IMR-90 (cell line): ENCODE results near the gene JPT2. TPM values are rescaled to one million over a fixed set of nuclear protein-coding genes. Genes with fewer than 3 reads are reported as not detected.
A peak's percentile ranks its signal among the peaks of the same experiment; 100 is the strongest.

Experiments
- ATAC-seq: fragments of 200-7000 bp; cut with Tn5 transposase; 2 replicates; pipeline ENCODE4 v1.9.1; 2020; ENCODE audit warnings: low read depth, mild to moderate bottlenecking, moderate library complexity
- BruUV-seq: library from RNA; stranded (reverse); fragments of 400-500 nt; replicated peaks from 2 replicates; lab custom pipeline; 2021; lab: Mats Ljungman, UMichigan
- CTCF ChIA-PET: fragments of 300-600 bp; formaldehyde crosslinking; extraction: SDS; loops from one replicate; lab custom pipeline; 2021; ENCODE audit warnings: antibody characterized with exemption; lab: Yijun Ruan, JAX
- POLR2A ChIA-PET: fragments of 300-600 bp; sonication (Branson Sonifier 250); formaldehyde crosslinking; loops from one replicate; lab custom pipeline; 2022; ENCODE audit warnings: antibody characterized with exemption; ENCODE audit not compliant: unreplicated experiment; lab: Charles Lee
- DNase-seq: peaks from one replicate; pipeline ENCODE4 v3.0.0; 2013
- H2AFZ ChIP-seq: replicated peaks from 2 replicates; pipeline ENCODE3; 2013; ENCODE audit warnings: low read length, mild to moderate bottlenecking; ENCODE audit not compliant: poor library complexity
- H2AK5ac ChIP-seq: 2 replicates; pipeline ENCODE4 v1.6.1; 2013; ENCODE audit warnings: low read depth, low read length, inconsistent platforms
- H2AK9ac ChIP-seq: replicated peaks from 2 replicates; pipeline ENCODE3; 2013; ENCODE audit warnings: mild to moderate bottlenecking, low read depth, low read length, moderate library complexity; ENCODE audit not compliant: poor library complexity
- H2BK120ac ChIP-seq: 2 replicates; pipeline ENCODE4 v1.6.1; 2013; ENCODE audit warnings: low read depth, low read length, inconsistent platforms
- H2BK15ac ChIP-seq: 3 replicates; pipeline ENCODE4 v1.6.1; 2013; ENCODE audit warnings: low read depth, low read length, inconsistent platforms
- H2BK20ac ChIP-seq: 2 replicates; pipeline ENCODE4 v1.6.1; 2013; ENCODE audit warnings: low read depth, mild to moderate bottlenecking, inconsistent platforms, low read length, moderate library complexity
- H2BK5ac ChIP-seq: 2 replicates; pipeline ENCODE4 v1.6.1; 2013; ENCODE audit warnings: mild to moderate bottlenecking, low read depth, low read length, inconsistent platforms; ENCODE audit not compliant: poor library complexity, severe bottlenecking
- H3K14ac ChIP-seq: replicated peaks from 2 replicates; pipeline ENCODE4 v1.6.1; 2013; ENCODE audit warnings: low read depth, low read length, inconsistent platforms
- H3K18ac ChIP-seq: 2 replicates; pipeline ENCODE4 v1.6.1; 2013; ENCODE audit warnings: low read depth, low read length, control low read depth
- H3K23ac ChIP-seq: 2 replicates; pipeline ENCODE4 v1.6.1; 2013; ENCODE audit warnings: low read depth, low read length, inconsistent platforms
- H3K27ac ChIP-seq: 2 replicates; pipeline ENCODE4 v1.5.1; 2013; ENCODE audit warnings: mild to moderate bottlenecking, control low read depth, low read length; ENCODE audit not compliant: insufficient read depth
- H3K27me3 ChIP-seq: 2 replicates; pipeline ENCODE4 v1.6.1; 2013; ENCODE audit warnings: low read length; ENCODE audit not compliant: control insufficient read depth, insufficient read depth
- H3K36me3 ChIP-seq: 2 replicates; pipeline ENCODE4 v1.6.1; 2013; ENCODE audit warnings: low read length, mixed read lengths; ENCODE audit not compliant: control insufficient read depth, insufficient read depth
- H3K4ac ChIP-seq: 2 replicates; pipeline ENCODE4 v1.6.1; 2013; ENCODE audit warnings: low read depth, low read length, inconsistent platforms
- H3K4me1 ChIP-seq: 2 replicates; pipeline ENCODE4 v1.6.1; 2013; ENCODE audit warnings: low read length, mixed read lengths; ENCODE audit not compliant: control insufficient read depth, insufficient read depth
- H3K4me2 ChIP-seq: 2 replicates; pipeline ENCODE4 v1.6.1; 2013; ENCODE audit warnings: low read depth, mild to moderate bottlenecking, control low read depth, low read length, moderate library complexity
- H3K4me3 ChIP-seq: 2 replicates; pipeline ENCODE4 v1.5.1; 2013; ENCODE audit warnings: low read depth, mild to moderate bottlenecking, control low read depth, low read length, moderate library complexity; ENCODE audit not compliant: insufficient read depth
- H3K56ac ChIP-seq: 2 replicates; pipeline ENCODE4 v1.6.1; 2013; ENCODE audit warnings: low read length, inconsistent platforms; ENCODE audit not compliant: insufficient read depth; ENCODE audit errors: extremely low read depth
- H3K79me1 ChIP-seq, 2 experiments: 2 replicates each; pipeline ENCODE4 v1.6.1; 2013; ENCODE audit warnings: low read length in 2 of 2, inconsistent platforms in 1 of 2, low read depth in 1 of 2
- H3K9ac ChIP-seq: 2 replicates; pipeline ENCODE4 v1.6.1; 2013; ENCODE audit warnings: low read depth, low read length, control low read depth
- H3K9me1 ChIP-seq: 2 replicates; pipeline ENCODE4 v1.6.1; 2013; ENCODE audit warnings: low read length, inconsistent platforms; ENCODE audit not compliant: insufficient read depth
- H3K9me3 ChIP-seq: 2 replicates; pipeline ENCODE4 v1.6.1; 2013; ENCODE audit warnings: low read length; ENCODE audit not compliant: control insufficient read depth, insufficient read depth
- H4K20me1 ChIP-seq: 2 replicates; pipeline ENCODE4 v1.6.1; 2013; ENCODE audit warnings: low read length, inconsistent platforms; ENCODE audit not compliant: insufficient read depth
- H4K5ac ChIP-seq: 2 replicates; pipeline ENCODE4 v1.6.1; 2013; ENCODE audit warnings: mild to moderate bottlenecking, low read depth, low read length, control low read depth
- H4K8ac ChIP-seq, 2 experiments: 2 replicates each; pipeline ENCODE4 v1.6.1; 2013; ENCODE audit warnings: low read depth in 2 of 2, low read length in 2 of 2, control low read depth in 1 of 2, inconsistent platforms in 1 of 2
- H4K91ac ChIP-seq: 2 replicates; pipeline ENCODE4 v1.6.1; 2013; ENCODE audit warnings: low read depth, low read length, inconsistent platforms; ENCODE audit not compliant: insufficient read depth
- CHD1 ChIP-seq: IDR thresholded peaks from 2 replicates; pipeline ENCODE4 v1.6.1; 2012; ENCODE audit warnings: low read depth, low read length, improper control_type of control experiment
- FOS ChIP-seq: fragments of 150-350 bp; IDR thresholded peaks from 2 replicates; pipeline ENCODE4 v1.6.1; 2016; ENCODE audit warnings: low read depth, low read length
- MXI1 ChIP-seq: IDR thresholded peaks from 2 replicates; pipeline ENCODE4 v1.6.1; 2012; ENCODE audit warnings: low read depth, mild to moderate bottlenecking, low read length, moderate library complexity, borderline replicate concordance
- RCOR1 ChIP-seq: IDR thresholded peaks from 2 replicates; pipeline ENCODE4 v1.6.1; 2012; ENCODE audit warnings: mild to moderate bottlenecking, low read length, improper control_type of control experiment; ENCODE audit not compliant: insufficient replicate concordance
- RFX5 ChIP-seq: IDR thresholded peaks from 2 replicates; pipeline ENCODE4 v1.8.0; 2012; ENCODE audit warnings: low read depth, mild to moderate bottlenecking, low read length, moderate library complexity
- WGBS, 2 experiments: methylation state at CpG; one replicate each; pipeline versions ENCODE4 v1.1.5 to v1.1.7; 2013; ENCODE audit warnings: missing lambda C conversion rate in 2 of 2; ENCODE audit not compliant: insufficient read length in 1 of 2; ENCODE audit errors: extremely low coverage in 2 of 2; 5-methylcytosine and 5-hydroxymethylcytosine counted together
- dilution Hi-C: fragments of 300-500 bp; cut with HindIII; formaldehyde crosslinking; loops from one replicate; pipeline ENCODE4 v1.14.3; 2018; ENCODE audit warnings: low sequenced_read_pairs; ENCODE audit not compliant: unreplicated experiment
- in situ Hi-C: fragments of 300-500 bp; cut with MboI; formaldehyde crosslinking; loops from 3 replicates; pipeline ENCODE4 v1.14.3; 2019; ENCODE audit warnings: low sequenced_read_pairs, inconsistent platforms, mixed read lengths
- intact Hi-C: fragments of 100-400 bp; cut with micrococcal nuclease; formaldehyde crosslinking; loops from 2 replicates; pipeline ENCODE4 v1.10.0; 2022
- polyA plus RNA-seq, 3 experiments: library from polyadenylated mRNA; depleted of rRNA; stranded (reverse); fragments of >200 nt; gene quantifications; 2 replicates each; pipeline ENCODE4 v1.2.3, GENCODE V29; 2012; ENCODE audit warnings: low replicate concordance in 1 of 3
- total RNA-seq: library from RNA; depleted of rRNA; stranded (reverse); fragments of >200 nt; gene quantifications from 2 replicates; pipeline ENCODE4 v1.2.3, GENCODE V29; 2012
- TF ChIP-seq, protein P1 (sequence below): fragments of 150-350 bp; IDR thresholded peaks from 2 replicates; pipeline ENCODE4 v1.6.1; 2017; ENCODE audit warnings: mild to moderate bottlenecking, antibody characterized with exemption, low read length, low read depth

JPT2 gene
- total and polyA plus RNA-seq, 2 of the 4 experiments (the other 2 are of a cell fraction): 40.0 to 41.5 TPM

DNA sequence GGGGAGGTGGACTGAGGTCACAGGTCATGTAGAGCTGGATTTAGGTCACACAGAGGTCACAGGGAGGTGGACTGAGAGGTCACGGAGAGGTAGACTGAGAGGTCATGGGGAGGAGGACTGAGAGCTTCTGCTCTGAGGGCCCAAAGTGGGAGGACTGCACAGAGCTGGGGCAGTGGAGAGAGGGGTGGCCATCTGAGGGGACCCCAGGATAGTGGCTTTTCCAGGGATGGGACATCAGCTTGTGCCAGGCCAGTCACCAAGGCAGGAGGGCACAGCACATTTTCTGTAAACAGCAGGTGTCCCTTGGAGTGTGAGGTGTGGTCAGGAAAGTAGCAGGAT lies 26.1 kb upstream of the JPT2 start:
- no peak overlapping the region for H3K4me2 ChIP-seq
- H4K91ac ChIP-seq: no peak overlapping the region
- no peak overlapping the region; a peak in 1 of 4 replicates for H4K8ac ChIP-seq
- ChIA-PET POLR2A (no interaction called here), CTCF (no interaction called here)
- H4K20me1 ChIP-seq: peaks cover 24% of the 10 kb centered on the region
- H2BK20ac ChIP-seq: no peak overlapping the region
- no peak overlapping the region for H3K14ac ChIP-seq
- H3K18ac ChIP-seq: no peak overlapping the region
- no CpG with 5 or more reads among the region's 1 CpG for WGBS, 2 experiments
- peak overlapping the region; percentile 72 for H2AFZ ChIP-seq
- TF ChIP-seq FOS (no peak), MXI1 (no peak), RFX5 (no peak), RCOR1 (no peak), CHD1 (no peak)
- TF ChIP-seq, protein P1, sequence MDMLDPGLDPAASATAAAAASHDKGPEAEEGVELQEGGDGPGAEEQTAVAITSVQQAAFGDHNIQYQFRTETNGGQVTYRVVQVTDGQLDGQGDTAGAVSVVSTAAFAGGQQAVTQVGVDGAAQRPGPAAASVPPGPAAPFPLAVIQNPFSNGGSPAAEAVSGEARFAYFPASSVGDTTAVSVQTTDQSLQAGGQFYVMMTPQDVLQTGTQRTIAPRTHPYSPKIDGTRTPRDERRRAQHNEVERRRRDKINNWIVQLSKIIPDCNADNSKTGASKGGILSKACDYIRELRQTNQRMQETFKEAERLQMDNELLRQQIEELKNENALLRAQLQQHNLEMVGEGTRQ: no peak
- dilution Hi-C loops (no loop called here), intact Hi-C loops (no loop called here), in situ Hi-C loops (no loop called here)
- H3K36me3 ChIP-seq: peaks cover 60% of the 10 kb centered on the region
- H2AK5ac ChIP-seq: no peak overlapping the region
- no peak overlapping the region for H3K9ac ChIP-seq
- H3K4ac ChIP-seq: no peak overlapping the region
- no peak overlapping the region for H3K27ac ChIP-seq
- H2BK120ac ChIP-seq: no peak overlapping the region
- H4K5ac ChIP-seq: no peak overlapping the region
- peaks cover 17% of the 10 kb centered on the region for H3K9me1 ChIP-seq
- H2BK5ac ChIP-seq: no peak overlapping the region
- no peak for DNase-seq
- peaks cover 20 to 41% of the 10 kb centered on the region in 2 experiments for H3K79me1 ChIP-seq
- H3K4me3 ChIP-seq: no peak overlapping the region
- no peak; the same call in 1 of the 2 replicates for ATAC-seq
- H3K23ac ChIP-seq: no peak overlapping the region
- peak overlapping the region; percentile 50 for H2AK9ac ChIP-seq
- H3K27me3 ChIP-seq: no peaks in the 10 kb centered on the region
- no peak overlapping the region for H2BK15ac ChIP-seq
- H3K4me1 ChIP-seq: no peaks in the 10 kb centered on the region
- no peaks in the 10 kb centered on the region for H3K9me3 ChIP-seq
- no peak overlapping the region for H3K56ac ChIP-seq
- BruUV-seq: no TSS peak
